K562 (cell line): ENCODE results near the gene APOL2. TPM values are rescaled to one million over a fixed set of nuclear protein-coding genes. Genes with fewer than 3 reads are reported as not detected.

ENCODE experiments used
- BACH1 ChIP-seq: fragments of 200-800 bp; sonication (Bioruptor generic); IDR thresholded peaks from 2 replicates; pipeline ENCODE4 v1.6.1; 2016; ENCODE audit warnings: missing genetic modification characterization, missing compliant biosample characterization
- DIDO1 ChIP-seq: fragments of 450-650 bp; IDR thresholded peaks from 2 replicates; pipeline ENCODE4 v1.6.1; 2016; ENCODE audit warnings: low read depth, missing biosample characterization, missing genetic modification characterization
- E2F8 ChIP-seq: fragments of 450-650 bp; IDR thresholded peaks from 2 replicates; pipeline ENCODE4 v1.7.1; 2018; ENCODE audit warnings: mild to moderate bottlenecking, low read depth; ENCODE audit not compliant: partially characterized antibody
- LCOR ChIP-seq: sonication (generic); formaldehyde crosslinking; IDR thresholded peaks from 2 replicates; pipeline ENCODE4 v1.8.0; 2022; ENCODE audit warnings: mild to moderate bottlenecking, missing genetic modification reagents
- MEIS2 ChIP-seq: fragments of 450-650 bp; IDR thresholded peaks from 2 replicates; pipeline ENCODE4 v1.6.1; 2014; ENCODE audit warnings: mild to moderate bottlenecking; ENCODE audit not compliant: partially characterized antibody
- MITF ChIP-seq: IDR thresholded peaks from 2 replicates; pipeline ENCODE4 v1.6.1; 2014; ENCODE audit warnings: antibody characterized with exemption
- MXI1 ChIP-seq: IDR thresholded peaks from 2 replicates; pipeline ENCODE4 v1.6.1; 2011; ENCODE audit warnings: low read depth, mild to moderate bottlenecking, improper control_type of control experiment, low read length
- NFE2 ChIP-seq: IDR thresholded peaks from 2 replicates; pipeline ENCODE4 v1.6.1; 2014; ENCODE audit warnings: antibody characterized with exemption, low read depth
- VEZF1 ChIP-seq: fragments of 200-800 bp; sonication (Bioruptor generic); IDR thresholded peaks from 2 replicates; pipeline ENCODE4 v1.6.1; 2017; ENCODE audit warnings: missing genetic modification characterization, missing compliant biosample characterization
- ZHX1 ChIP-seq: fragments of 150-350 bp; conservative IDR thresholded peaks from 2 replicates; pipeline ENCODE4 v1.6.1; 2014; ENCODE audit warnings: low read length
- ZNF584 ChIP-seq: fragments of 200-800 bp; sonication (Bioruptor generic); IDR thresholded peaks from 2 replicates; pipeline ENCODE4 v1.6.1; 2016; ENCODE audit warnings: low read depth, mild to moderate bottlenecking, missing genetic modification characterization, missing compliant biosample characterization
- ZNF655 ChIP-seq: fragments of 250-450 bp; sonication (Bioruptor Pico); IDR thresholded peaks from 2 replicates; pipeline ENCODE4 v1.5.0; 2021
- polyA plus RNA-seq, 8 experiments: library from polyadenylated mRNA; depleted of rRNA in 4 of 8; stranded (reverse) in 5 of 8; unstranded in 3 of 8; fragments of >200 nt; fragmentation: Nextera tagmentation in 2 of 8; fragmentation: Illumina TruSeq in 1 of 8; extraction: Ambion mirVana in 2 of 8; extraction: Trizol in 1 of 8; gene quantifications; 2 replicates each; pipeline versions ENCODE4 v1.2.1 to v1.2.3, GENCODE V29; 2011 to 2014; ENCODE audit warnings: inconsistent platforms in 1 of 8, missing spikeins in 1 of 8
- total RNA-seq, 7 experiments: library from RNA; depleted of rRNA in 6 of 7; stranded (reverse); fragments of >200 nt in 6 of 7; fragmentation: Illumina TruSeq in 2 of 7; extraction: Trizol in 2 of 7; gene quantifications; 2 replicates each; pipeline versions ENCODE4 v1.2.1 to v1.2.3, GENCODE V29; 2011 to 2021; ENCODE audit warnings: low replicate concordance in 1 of 7

Gene APOL2
- total and polyA plus RNA-seq, 9 of the 15 experiments (the other 6 are each of a cell fraction or from before 2014, with no cell fraction given) = 2.7 to 10.6 (median 8.9) TPM

- TF ChIP-seq DIDO1 (no peak), NFE2 (no peak), LCOR (no peak), ZHX1 (no peak), VEZF1 (no peak), BACH1 (tag) (no peak), ZNF584 (CRISPR knock-in tag) (no peak), E2F8 (no peak), MEIS2 (no peak), ZNF655 (no peak), MITF (no peak), MXI1 (no peak)
Measured at GRCh38 chr22:36243986-36244385, 4.7 kb upstream of the APOL2 start (continued).
